A673 (cell line): Measurements from ENCODE around the gene ITGA11. TPM values are rescaled to one million over a fixed set of nuclear protein-coding genes. Genes with fewer than 3 reads are reported as not detected.

ENCODE experiments used
- BruUV-seq: library from RNA; stranded (reverse); fragments of 400-500 nt; replicated peaks from 2 replicates; lab custom pipeline; 2021; lab: Mats Ljungman, UMichigan
- CTCF ChIA-PET: fragments of 300-600 bp; sonication (Branson Sonifier 250); formaldehyde crosslinking; loops from one replicate; lab custom pipeline; 2022; ENCODE audit warnings: antibody characterized with exemption; lab: Charles Lee
- POLR2A ChIA-PET: fragments of 300-600 bp; sonication (Branson Sonifier 250); formaldehyde crosslinking; loops from one replicate; lab custom pipeline; 2022; ENCODE audit warnings: antibody characterized with exemption; ENCODE audit not compliant: low non-redundant PET; lab: Charles Lee
- DNase-seq: peaks from one replicate; pipeline ENCODE4 v3.0.0-alpha.2; 2015; ENCODE audit warnings: low spot score
- H3K27ac ChIP-seq: fragments of 200-600 bp; sonication (generic); 2 replicates; pipeline ENCODE4 v1.5.1; 2016; ENCODE audit warnings: mixed run types, low read depth, mild to moderate bottlenecking, mixed read lengths, antibody characterized with exemption, low read length; ENCODE audit not compliant: poor library complexity, severe bottlenecking
- H3K27me3 ChIP-seq: fragments of 200-600 bp; sonication (generic); replicated peaks from 2 replicates; pipeline ENCODE4 v1.6.1; 2017; ENCODE audit warnings: mixed run types, low read depth, mild to moderate bottlenecking, mixed read lengths, antibody characterized with exemption, low read length; ENCODE audit not compliant: insufficient read depth, poor library complexity
- H3K36me3 ChIP-seq: fragments of 200-600 bp; sonication (generic); 2 replicates; pipeline ENCODE4 v1.6.1; 2016; ENCODE audit warnings: mixed run types, mild to moderate bottlenecking, mixed read lengths, antibody characterized with exemption, low read length; ENCODE audit not compliant: insufficient read depth, poor library complexity, severe bottlenecking
- H3K4me1 ChIP-seq: fragments of 200-600 bp; sonication (generic); 2 replicates; pipeline ENCODE4 v1.6.1; 2017; ENCODE audit warnings: mixed run types, mild to moderate bottlenecking, mixed read lengths, antibody characterized with exemption, low read length; ENCODE audit not compliant: insufficient read depth, poor library complexity, severe bottlenecking
- H3K4me3 ChIP-seq: fragments of 200-600 bp; sonication (generic); 2 replicates; pipeline ENCODE4 v1.5.1; 2016; ENCODE audit warnings: low read depth, mixed run types, mild to moderate bottlenecking, mixed read lengths, low read length; ENCODE audit not compliant: poor library complexity, severe bottlenecking
- H3K9me3 ChIP-seq: fragments of 200-600 bp; sonication (generic); 2 replicates; pipeline ENCODE4 v1.6.1; 2016; ENCODE audit warnings: mixed run types, low read depth, mild to moderate bottlenecking, mixed read lengths, antibody characterized with exemption, low read length; ENCODE audit not compliant: poor library complexity, severe bottlenecking
- CTCF ChIP-seq: fragments of 300-800, 200-600 bp; sonication (generic); conservative IDR thresholded peaks from 2 replicates; pipeline ENCODE4 v1.5.1; 2017; ENCODE audit warnings: low read depth, mild to moderate bottlenecking, antibody characterized with exemption, low read length, moderate library complexity, mixed read lengths
- EZH2 ChIP-seq: fragments of 200-600 bp; sonication (generic); IDR thresholded peaks from 2 replicates; pipeline ENCODE4 v1.6.1; 2017; ENCODE audit warnings: borderline replicate concordance, low read depth, mild to moderate bottlenecking, mixed read lengths, antibody characterized with exemption, low read length; ENCODE audit not compliant: poor library complexity, severe bottlenecking
- intact Hi-C: fragments of 100-400 bp; cut with micrococcal nuclease; formaldehyde crosslinking; loops from one replicate; pipeline ENCODE4 v1.10.0; 2022; ENCODE audit not compliant: unreplicated experiment
- total RNA-seq: library from RNA; stranded (reverse); gene quantifications from 2 replicates; pipeline ENCODE4 v1.2.3, GENCODE V29; 2021

Gene ITGA11
- total RNA-seq, 1 experiment from 2014 or later = 0.45 TPM

- H3K9me3 ChIP-seq = no peaks in the 10 kb centered on the region
- DNase-seq = no peak
- no peaks in the 10 kb centered on the region for H3K36me3 ChIP-seq
- no peak overlapping the region for H3K27ac ChIP-seq
- POLR2A ChIA-PET = interaction anchor here (0.6 kb wide), 1 partner anchor 11 kb away, joined by 10 read pairs; no protein-coding TSS in a partner anchor
- no peak for TF ChIP-seq EZH2
- no peak for TF ChIP-seq CTCF
- H3K27me3 ChIP-seq = peaks cover 24% of the 10 kb centered on the region
- H3K4me1 ChIP-seq = peaks cover 4% of the 10 kb centered on the region
- intact Hi-C loops = no loop called here
- BruUV-seq = no TSS peak
- CTCF ChIA-PET = no interaction called here
- H3K4me3 ChIP-seq = no peak overlapping the region
Observed at GRCh38 chr15:68261241-68261640, 170.7 kb downstream of the ITGA11 start.

- intact Hi-C loops = no loop called here
- no TSS peak for BruUV-seq
- CTCF ChIA-PET = no interaction called here
Observed at GRCh38 chr15:68259883-68260282, 172.1 kb downstream of the ITGA11 start.

GRCh38 chr15:68258692-68259091 lies 173.3 kb downstream of the ITGA11 start:
- CTCF ChIA-PET = no interaction called here
- DNase-seq = no peak
- Histone ChIP-seq H3K4me1 (peaks cover 4% of the 10 kb centered on the region), H3K27ac (no peak overlapping the region), H3K4me3 (no peak overlapping the region), H3K36me3 (no peaks in the 10 kb centered on the region), H3K27me3 (peaks cover 4% of the 10 kb centered on the region), H3K9me3 (no peaks in the 10 kb centered on the region)
- BruUV-seq = no TSS peak
- intact Hi-C loops = no loop called here
- TF ChIP-seq EZH2 (no peak), CTCF (no peak)
- POLR2A ChIA-PET = no interaction called here

More at GRCh38 chr15:68259883-68260282, 172.1 kb downstream of the ITGA11 start:
- no peak overlapping the region for H3K4me3 ChIP-seq
- no peak for DNase-seq
- peaks cover 4% of the 10 kb centered on the region for H3K4me1 ChIP-seq
- H3K36me3 ChIP-seq = no peaks in the 10 kb centered on the region
- H3K27me3 ChIP-seq = peaks cover 15% of the 10 kb centered on the region
- TF ChIP-seq CTCF (no peak), EZH2 (no peak)
- H3K27ac ChIP-seq = no peak overlapping the region
- H3K9me3 ChIP-seq = no peaks in the 10 kb centered on the region
- POLR2A ChIA-PET = no interaction called here
